CD8-positive, alpha-beta memory T cell (primary cell): ENCODE data around the gene BACH2. TPM values are rescaled to one million over a fixed set of nuclear protein-coding genes. Genes with fewer than 3 reads are reported as not detected.
"Not testable (repeated sequence)": the region's sequence is repeated elsewhere in the genome, so short reads cannot be mapped to it uniquely, and the experiment has no call there.

Source experiments
- CTCF ChIA-PET: fragments of 350-600 bp; sonication (Branson Sonifier 250); formaldehyde crosslinking; loops from one replicate; lab custom pipeline; 2021; ENCODE audit warnings: antibody characterized with exemption; lab: Charles Lee
- POLR2A ChIA-PET: fragments of 350-600 bp; sonication (Branson Sonifier 250); formaldehyde crosslinking; loops from one replicate; lab custom pipeline; 2021; ENCODE audit warnings: antibody characterized with exemption; lab: Charles Lee
- DNase-seq, 5 donors: peaks; one replicate each; pipeline versions ENCODE4 v3.0.0 to v3.0.0-alpha.2; 2020 to 2022; ENCODE audit warnings: mixed read lengths in 1 of 5
- H3K27ac ChIP-seq: one replicate; pipeline ENCODE4 v1.7.0; 2013; ENCODE audit warnings: low read depth, mild to moderate bottlenecking, low read length, moderate library complexity
- H3K27me3 ChIP-seq: 2 replicates; pipeline ENCODE4 v1.7.0; 2013; ENCODE audit warnings: low read length, mild to moderate bottlenecking; ENCODE audit not compliant: insufficient read depth, poor library complexity, severe bottlenecking
- H3K36me3 ChIP-seq: 2 replicates; pipeline ENCODE4 v1.7.0; 2013; ENCODE audit warnings: mild to moderate bottlenecking, low read length, moderate library complexity; ENCODE audit not compliant: insufficient read depth
- H3K4me1 ChIP-seq: 2 replicates; pipeline ENCODE4 v1.7.0; 2013; ENCODE audit warnings: mild to moderate bottlenecking, low read length, moderate library complexity; ENCODE audit not compliant: insufficient read depth
- H3K4me3 ChIP-seq: 2 replicates; pipeline ENCODE4 v1.7.0; 2013; ENCODE audit warnings: mild to moderate bottlenecking, low read length
- H3K9me3 ChIP-seq: 2 replicates; pipeline ENCODE4 v1.7.0; 2013; ENCODE audit warnings: mild to moderate bottlenecking, low read length
- H3K27ac Mint-ChIP-seq, 8 donors: one replicate each; pipeline ENCODE4 v1.8.0; 2020 to 2021; ENCODE audit warnings: mixed read lengths in 8 of 8, mild to moderate bottlenecking in 6 of 8, inconsistent platforms in 3 of 8, moderate library complexity in 3 of 8
- H3K27me3 Mint-ChIP-seq, 2 donors: one replicate each; pipeline ENCODE4 v1.8.0; 2020 to 2021; ENCODE audit warnings: mixed read lengths in 2 of 2, mild to moderate bottlenecking in 1 of 2, moderate library complexity in 1 of 2
- H3K36me3 Mint-ChIP-seq, 3 donors: one replicate each; pipeline ENCODE4 v1.8.0; 2020 to 2021; ENCODE audit warnings: mixed read lengths in 3 of 3, inconsistent platforms in 1 of 3, mild to moderate bottlenecking in 1 of 3
- H3K4me1 Mint-ChIP-seq, 3 donors: one replicate each; pipeline ENCODE4 v1.8.0; 2020 to 2021; ENCODE audit warnings: mixed read lengths in 3 of 3, inconsistent platforms in 1 of 3, mild to moderate bottlenecking in 1 of 3
- H3K4me3 Mint-ChIP-seq, 7 donors: one replicate each; pipeline ENCODE4 v1.8.0; 2020 to 2021; ENCODE audit warnings: mixed read lengths in 7 of 7, mild to moderate bottlenecking in 6 of 7, moderate library complexity in 4 of 7, inconsistent platforms in 2 of 7
- H3K9me3 Mint-ChIP-seq, 5 donors: one replicate each; pipeline ENCODE4 v1.8.0; 2020 to 2022; ENCODE audit warnings: mixed read lengths in 5 of 5, mild to moderate bottlenecking in 3 of 5, moderate library complexity in 2 of 5, inconsistent platforms in 1 of 5
- polyA plus RNA-seq: library from polyadenylated mRNA; unstranded; fragments of 300-500 nt; fragmentation: Illumina TruSeq; gene quantifications from one replicate; pipeline ENCODE4 v1.2.3, GENCODE V29; 2021
- total RNA-seq, 2 experiments: library from RNA; stranded (reverse); gene quantifications; one replicate each; pipeline ENCODE4 v1.2.3, GENCODE V29; 2021

The BACH2 gene
- total and polyA plus RNA-seq, 3 experiments from 2014 or later = 7.4 to 41.8 (median 39.9) TPM

GRCh38 chr6:90131614-90132423 lies 164.8 kb downstream of the BACH2 start:
- Histone ChIP-seq H3K27me3 (no peaks in the 10 kb centered on the region), H3K9me3 (no peaks in the 10 kb centered on the region), H3K4me3 (no peak overlapping the region), H3K36me3 (no peaks in the 10 kb centered on the region), H3K27ac (no peak overlapping the region), H3K4me1 (peaks cover 25% of the 10 kb centered on the region)
- Mint-ChIP-seq H3K9me3 (peaks cover 0 to 1% (median 0%) of the 10 kb centered on the region in 5 donors), H3K27ac (peak overlapping the region in 1 of 8 donors; percentile 47), H3K27me3 (no peaks in the 10 kb centered on the region), H3K4me3 (no peak overlapping the region), H3K4me1 (peaks cover 5 to 17% (median 12%) of the 10 kb centered on the region in 3 donors), H3K36me3 (peaks cover 0 to 4% (median 1%) of the 10 kb centered on the region in 3 donors)
- CTCF ChIA-PET = interaction anchor here (1.2 kb wide), 1 partner anchor 19 kb away, joined by 3 read pairs; no protein-coding TSS in a partner anchor
- POLR2A ChIA-PET = no interaction called here
- no peak for DNase-seq

GRCh38 chr6:90131125-90131524 lies 165.5 kb downstream of the BACH2 start:
- H3K9me3 Mint-ChIP-seq = peaks cover 0 to 1% (median 0%) of the 10 kb centered on the region in 5 donors
- peaks cover 0 to 6% (median 1%) of the 10 kb centered on the region in 3 donors for H3K36me3 Mint-ChIP-seq
- Histone ChIP-seq H3K4me1 (peaks cover 27% of the 10 kb centered on the region), H3K9me3 (no peaks in the 10 kb centered on the region), H3K27me3 (no peaks in the 10 kb centered on the region), H3K36me3 (no peaks in the 10 kb centered on the region), H3K4me3 (no peak overlapping the region), H3K27ac (no peak overlapping the region)
- POLR2A ChIA-PET = no interaction called here
- CTCF ChIA-PET = interaction anchor here (1.2 kb wide), 1 partner anchor 20 kb away, joined by 3 read pairs; no protein-coding TSS in a partner anchor
- H3K27me3 Mint-ChIP-seq = no peaks in the 10 kb centered on the region
- H3K4me3 Mint-ChIP-seq = no peak overlapping the region
- H3K4me1 Mint-ChIP-seq = peaks cover 12 to 22% (median 19%) of the 10 kb centered on the region in 3 donors
- peak overlapping the region in 2 of 8 donors; percentile 47 to 69 for H3K27ac Mint-ChIP-seq
- DNase-seq = no peak

DNA sequence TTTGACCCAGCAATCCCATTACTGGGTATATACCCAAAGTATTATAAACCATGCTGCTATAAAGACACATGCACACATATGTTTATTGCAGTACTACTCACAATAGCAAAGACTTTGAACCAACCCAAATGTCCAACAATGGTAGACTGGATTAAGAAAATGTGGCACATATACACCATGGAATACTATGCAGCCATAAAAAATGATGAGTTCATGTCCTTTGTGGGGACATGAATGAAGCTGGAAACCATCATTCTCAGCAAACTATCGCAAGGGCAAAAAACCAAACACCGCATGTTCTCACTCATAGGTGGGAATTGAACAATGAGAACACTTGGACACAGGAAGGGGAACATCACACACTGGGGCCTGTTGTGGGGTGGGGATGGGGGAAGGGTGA lies 168.0 kb downstream of the BACH2 start:
- H3K4me3 Mint-ChIP-seq, H3K9me3 ChIP-seq, POLR2A ChIA-PET, H3K36me3 Mint-ChIP-seq, H3K27ac ChIP-seq, DNase-seq, H3K36me3 ChIP-seq, H3K4me3 ChIP-seq, CTCF ChIA-PET, H3K9me3 Mint-ChIP-seq, H3K27me3 ChIP-seq, H3K27ac Mint-ChIP-seq, H3K27me3 Mint-ChIP-seq: not testable (repeated sequence)
- H3K4me1 ChIP-seq = peaks cover 35% of the 10 kb centered on the region
- peaks cover 17 to 21% (median 18%) of the 10 kb centered on the region in 3 donors for H3K4me1 Mint-ChIP-seq

- Histone ChIP-seq H3K4me3 (no peak overlapping the region), H3K4me1 (peaks cover 28% of the 10 kb centered on the region), H3K36me3 (no peaks in the 10 kb centered on the region), H3K27ac (no peak overlapping the region), H3K27me3 (no peaks in the 10 kb centered on the region), H3K9me3 (no peaks in the 10 kb centered on the region)
- H3K27me3 Mint-ChIP-seq = no peaks in the 10 kb centered on the region
- peaks cover 17 to 20% (median 18%) of the 10 kb centered on the region in 3 donors for H3K4me1 Mint-ChIP-seq
- CTCF ChIA-PET = no interaction called here
- POLR2A ChIA-PET = no interaction called here
- DNase-seq = no peak
- no peak overlapping the region for H3K27ac Mint-ChIP-seq
- peaks cover 0 to 9% (median 7%) of the 10 kb centered on the region in 3 donors for H3K36me3 Mint-ChIP-seq
- H3K9me3 Mint-ChIP-seq = peaks cover 0 to 1% (median 0%) of the 10 kb centered on the region in 5 donors
- H3K4me3 Mint-ChIP-seq = no peak overlapping the region
These were observed 169.0 kb downstream of the BACH2 start for GRCh38 chr6:90127595-90127994.

DNA sequence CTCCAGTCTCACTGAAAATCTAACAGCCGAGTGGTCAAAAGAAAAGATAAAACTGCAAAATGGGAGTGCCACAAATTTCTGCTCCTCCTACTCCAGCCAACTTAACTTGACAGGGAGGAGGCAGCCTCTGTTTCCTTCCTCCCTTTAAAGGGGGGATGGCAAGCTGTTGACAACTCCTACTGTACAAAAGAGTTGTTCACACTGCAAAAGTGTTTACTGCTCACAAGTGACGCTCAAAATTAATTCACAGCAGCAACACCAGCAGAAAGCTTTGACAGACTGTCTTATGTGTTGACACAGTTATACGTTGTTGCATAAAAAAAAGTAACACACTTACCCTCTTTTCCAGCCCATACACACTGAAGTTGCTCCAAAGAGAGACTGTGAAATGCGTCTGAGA lies 169.8 kb downstream of the BACH2 start:
- Mint-ChIP-seq H3K4me3 (peak overlapping the region in 1 of 7 donors; percentile 19), H3K27ac (peak overlapping the region in 1 of 8 donors; percentile 28), H3K36me3 (peaks cover 0 to 9% (median 7%) of the 10 kb centered on the region in 3 donors), H3K4me1 (peaks cover 18 to 21% (median 20%) of the 10 kb centered on the region in 3 donors), H3K27me3 (no peaks in the 10 kb centered on the region), H3K9me3 (peaks cover 0 to 1% (median 0%) of the 10 kb centered on the region in 5 donors)
- H3K4me1 ChIP-seq = peaks cover 27% of the 10 kb centered on the region
- no peak overlapping the region for H3K4me3 ChIP-seq
- no peaks in the 10 kb centered on the region for H3K36me3 ChIP-seq
- ChIA-PET POLR2A (no interaction called here), CTCF (no interaction called here)
- no peak for DNase-seq
- H3K9me3 ChIP-seq = no peaks in the 10 kb centered on the region
- no peak overlapping the region for H3K27ac ChIP-seq
- no peaks in the 10 kb centered on the region for H3K27me3 ChIP-seq

DNA sequence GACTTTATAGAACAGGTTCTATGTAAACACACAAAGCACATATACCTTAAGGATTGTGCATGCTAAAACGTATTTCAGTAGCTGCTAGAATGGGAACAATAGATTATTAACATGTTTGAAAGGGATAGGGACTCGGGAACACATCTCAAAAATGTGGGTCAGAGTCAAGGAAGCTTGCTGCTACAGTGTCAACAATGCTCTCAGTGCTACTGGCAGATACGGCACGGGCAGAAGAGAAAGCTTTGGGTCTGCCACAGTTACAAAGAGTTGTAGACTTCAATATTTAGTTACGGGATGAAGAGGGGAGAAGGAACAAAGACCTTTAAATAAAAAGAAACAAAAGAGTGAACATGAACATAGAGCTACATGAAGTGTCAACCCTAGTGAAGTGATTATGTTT lies 170.5 kb downstream of the BACH2 start:
- no peaks in the 10 kb centered on the region for H3K9me3 ChIP-seq
- peaks cover 27% of the 10 kb centered on the region for H3K4me1 ChIP-seq
- POLR2A ChIA-PET = interaction anchor here (0.5 kb wide), 1 partner anchor 177 kb away, joined by 3 read pairs; no protein-coding TSS in a partner anchor
- H3K27me3 ChIP-seq = no peaks in the 10 kb centered on the region
- no peak overlapping the region for H3K4me3 ChIP-seq
- CTCF ChIA-PET = no interaction called here
- DNase-seq = no peak
- Mint-ChIP-seq H3K4me3 (no peak overlapping the region), H3K36me3 (peaks cover 0 to 9% (median 7%) of the 10 kb centered on the region in 3 donors), H3K27ac (peak overlapping the region in 1 of 8 donors; percentile 19), H3K9me3 (peaks cover 0 to 1% (median 0%) of the 10 kb centered on the region in 5 donors), H3K27me3 (no peaks in the 10 kb centered on the region), H3K4me1 (peaks cover 18 to 21% (median 20%) of the 10 kb centered on the region in 3 donors)
- no peak overlapping the region for H3K27ac ChIP-seq
- H3K36me3 ChIP-seq = no peaks in the 10 kb centered on the region

DNA sequence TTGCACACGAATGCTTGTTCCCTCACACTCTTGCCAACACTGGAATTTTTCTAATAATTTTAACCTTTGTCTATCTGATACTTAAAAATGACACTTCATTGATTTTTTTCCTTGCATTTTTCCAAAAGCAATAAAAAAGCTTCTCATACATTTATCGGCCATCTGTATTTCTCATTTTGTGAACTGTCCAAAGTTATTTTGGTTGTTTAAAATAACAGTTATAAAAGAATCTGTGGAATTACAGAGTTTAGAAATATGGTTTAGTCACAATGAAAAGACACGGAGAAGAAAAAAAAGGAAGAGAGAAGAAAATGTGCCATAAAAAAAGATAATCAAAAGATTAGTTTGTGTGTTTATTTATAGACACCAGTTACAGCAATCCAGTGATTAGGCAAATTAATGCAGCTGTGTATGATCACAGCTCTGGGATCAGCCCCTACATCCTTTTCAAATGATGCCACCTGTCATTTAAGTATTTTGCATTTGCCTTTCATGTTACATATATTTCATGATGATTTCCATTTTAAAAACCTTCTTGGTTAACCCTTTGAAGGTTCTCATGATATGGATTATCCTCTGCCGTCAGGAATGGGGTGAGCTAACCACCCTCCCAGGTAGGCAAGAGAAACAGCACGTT lies 171.7 kb downstream of the BACH2 start:
- H3K4me3 Mint-ChIP-seq = no peak overlapping the region
- H3K9me3 Mint-ChIP-seq = peaks cover 0 to 1% (median 0%) of the 10 kb centered on the region in 5 donors

GRCh38 chr6:90123831-90124230 lies 172.8 kb downstream of the BACH2 start:
- Histone ChIP-seq H3K27me3 (no peaks in the 10 kb centered on the region), H3K9me3 (no peaks in the 10 kb centered on the region), H3K4me3 (no peak overlapping the region), H3K36me3 (no peaks in the 10 kb centered on the region), H3K27ac (no peak overlapping the region), H3K4me1 (peaks cover 27% of the 10 kb centered on the region)
- no peaks in the 10 kb centered on the region for H3K27me3 Mint-ChIP-seq
- no peak overlapping the region for H3K27ac Mint-ChIP-seq
- H3K9me3 Mint-ChIP-seq = no peaks in the 10 kb centered on the region
- DNase-seq = no peak
- peaks cover 16 to 21% (median 20%) of the 10 kb centered on the region in 3 donors for H3K4me1 Mint-ChIP-seq
- POLR2A ChIA-PET = no interaction called here
- peaks cover 0 to 9% (median 6%) of the 10 kb centered on the region in 3 donors for H3K36me3 Mint-ChIP-seq
- H3K4me3 Mint-ChIP-seq = no peak overlapping the region
- CTCF ChIA-PET = no interaction called here

More for the DNA sequence above, 171.7 kb downstream of the BACH2 start:
- Histone ChIP-seq H3K27me3 (no peaks in the 10 kb centered on the region), H3K4me3 (no peak overlapping the region), H3K27ac (no peak overlapping the region), H3K4me1 (peaks cover 27% of the 10 kb centered on the region), H3K9me3 (no peaks in the 10 kb centered on the region), H3K36me3 (no peaks in the 10 kb centered on the region)
- Mint-ChIP-seq H3K27me3 (no peaks in the 10 kb centered on the region), H3K36me3 (peaks cover 0 to 9% (median 6%) of the 10 kb centered on the region in 3 donors), H3K27ac (no peak overlapping the region), H3K4me1 (peaks cover 16 to 21% (median 20%) of the 10 kb centered on the region in 3 donors)
- POLR2A ChIA-PET = no interaction called here
- DNase-seq = no peak
- CTCF ChIA-PET = no interaction called here
